Endothelial cell of umbilical vein (primary cell): ENCODE results near the gene PIK3R1. TPM values are rescaled to one million over a fixed set of nuclear protein-coding genes. Genes with fewer than 3 reads are reported as not detected.

Experiments
- BruUV-seq: library from RNA; stranded (reverse); fragments of 400-500 nt; replicated peaks from 2 replicates; lab custom pipeline; 2021; lab: Mats Ljungman, UMichigan
- CTCF ChIA-PET: fragments of 300-600, 350-600 bp; sonication (Branson Sonifier 250); formaldehyde crosslinking; loops from one replicate; lab custom pipeline; 2021; ENCODE audit warnings: antibody characterized with exemption, inconsistent platforms; lab: Charles Lee
- POLR2A ChIA-PET: fragments of 300-600, 350-600 bp; sonication (Branson Sonifier 250); formaldehyde crosslinking; loops from one replicate; lab custom pipeline; 2021; ENCODE audit warnings: antibody characterized with exemption, inconsistent platforms; lab: Charles Lee
- DNase-seq: peaks from one replicate; pipeline ENCODE4 v3.0.0-alpha.2; 2011; ENCODE audit warnings: low read depth, low spot score
- FAIRE-seq: peaks from 2 replicates; lab custom pipeline; 2011; peaks lifted over from hg19 to GRCh38; lab: Jason Lieb, UNC
- H2AFZ ChIP-seq: 2 replicates; pipeline ENCODE4 v1.6.0; 2012; ENCODE audit warnings: low read depth, low read length, control low read depth, inconsistent platforms
- H3K27ac ChIP-seq: 2 replicates; pipeline ENCODE4 v1.5.1; 2011; ENCODE audit warnings: low read depth, mild to moderate bottlenecking, control low read depth, low read length, moderate library complexity; ENCODE audit not compliant: insufficient read depth
- H3K27me3 ChIP-seq, 2 experiments: 2 replicates each; pipeline versions ENCODE4 v1.6.0 to v1.6.1; 2011; ENCODE audit warnings: low read length in 2 of 2, mixed read lengths in 1 of 2; ENCODE audit not compliant: control insufficient read depth in 2 of 2, insufficient read depth in 2 of 2
- H3K36me3 ChIP-seq, 2 experiments: 2 replicates in 1 of 2; 3 replicates in 1 of 2; pipeline ENCODE4 v1.5.1; 2011; ENCODE audit warnings: low read length in 2 of 2, mild to moderate bottlenecking in 1 of 2, moderate library complexity in 1 of 2; ENCODE audit not compliant: control insufficient read depth in 2 of 2, insufficient read depth in 2 of 2; ENCODE audit errors: extremely low read depth in 1 of 2
- H3K4me1 ChIP-seq: 3 replicates; pipeline ENCODE4 v1.5.1; 2011; ENCODE audit warnings: mild to moderate bottlenecking, low read length; ENCODE audit not compliant: control insufficient read depth, insufficient read depth; ENCODE audit errors: extremely low read depth
- H3K4me2 ChIP-seq: 2 replicates; pipeline ENCODE4 v1.6.1; 2011; ENCODE audit warnings: low read length, control low read depth, mixed read lengths; ENCODE audit not compliant: insufficient read depth
- H3K4me3 ChIP-seq, 3 experiments: fragments of 200-600 bp in 1 of 3; sonication (generic), shearing (Covaris generic) in 1 of 3; replicated peaks in 1 of 3; 2 replicates each; pipeline ENCODE4 v1.5.1; 2011 to 2016; ENCODE audit warnings: control low read depth in 3 of 3, low read length in 3 of 3, mild to moderate bottlenecking in 2 of 3, inconsistent platforms in 1 of 3, low read depth in 1 of 3, moderate library complexity in 1 of 3; ENCODE audit not compliant: insufficient read depth in 1 of 3
- H3K79me2 ChIP-seq: 2 replicates; pipeline ENCODE4 v1.6.0; 2012; ENCODE audit warnings: low read length, inconsistent platforms; ENCODE audit not compliant: control insufficient read depth, insufficient read depth
- H3K9ac ChIP-seq: replicated peaks from 2 replicates; pipeline ENCODE3; 2011; ENCODE audit warnings: low read length, control low read depth; ENCODE audit not compliant: insufficient read depth; ENCODE audit errors: extremely low read depth
- H3K9me1 ChIP-seq: replicated peaks from 3 replicates; pipeline ENCODE4 v1.6.0; 2011; ENCODE audit warnings: mild to moderate bottlenecking, low read length; ENCODE audit not compliant: control insufficient read depth, insufficient read depth; ENCODE audit errors: extremely low read depth
- H3K9me3 ChIP-seq: replicated peaks from 2 replicates; pipeline ENCODE4 v1.5.1; 2012; ENCODE audit warnings: low read length, inconsistent platforms; ENCODE audit not compliant: control insufficient read depth, insufficient read depth
- H4K20me1 ChIP-seq: replicated peaks from 2 replicates; pipeline ENCODE3; 2011; ENCODE audit warnings: mild to moderate bottlenecking, low read length; ENCODE audit not compliant: control insufficient read depth, insufficient read depth; ENCODE audit errors: extremely low read depth
- CTCF ChIP-seq, 2 donors: IDR thresholded peaks; 1 replicate in 1 of 2; 2 replicates in 1 of 2; pipeline ENCODE4 v1.5.1; 2011; ENCODE audit warnings: low read length in 2 of 2, mild to moderate bottlenecking in 2 of 2, moderate library complexity in 2 of 2, control low read depth in 1 of 2, inconsistent platforms in 1 of 2, low read depth in 1 of 2; ENCODE audit not compliant: insufficient read depth in 1 of 2; ENCODE audit errors: extremely low read depth in 1 of 2
- EZH2 ChIP-seq: IDR thresholded peaks from 2 replicates; pipeline ENCODE4 v1.6.1; 2012; ENCODE audit warnings: borderline replicate concordance, low read depth, mild to moderate bottlenecking, moderate library complexity, low read length, inconsistent platforms; ENCODE audit not compliant: severe bottlenecking
- FOS ChIP-seq: IDR thresholded peaks from 2 replicates; pipeline ENCODE4 v1.6.1; 2011; ENCODE audit warnings: mild to moderate bottlenecking, low read length, moderate library complexity, borderline replicate concordance; ENCODE audit not compliant: insufficient read depth
- GATA2 ChIP-seq: IDR thresholded peaks from 2 replicates; pipeline ENCODE4 v1.7.0; 2011; ENCODE audit warnings: low read depth, mild to moderate bottlenecking, moderate library complexity, mixed read lengths, low read length; ENCODE audit not compliant: insufficient read length, insufficient read depth
- JUN ChIP-seq: IDR thresholded peaks from 2 replicates; pipeline ENCODE4 v1.6.1; 2011; ENCODE audit warnings: borderline replicate concordance, low read depth; ENCODE audit not compliant: insufficient read length, insufficient read depth
- MAX ChIP-seq: IDR thresholded peaks from 2 replicates; pipeline ENCODE4 v1.6.1; 2011; ENCODE audit not compliant: insufficient read depth, insufficient read length
- MYC ChIP-seq: IDR thresholded peaks from one replicate; pipeline ENCODE4 v1.6.1; 2011; ENCODE audit warnings: mild to moderate bottlenecking, low read depth, low read length
- POLR2A ChIP-seq: IDR thresholded peaks from 2 replicates; pipeline ENCODE4 v1.6.1; 2012; ENCODE audit warnings: low read depth, mild to moderate bottlenecking, control low read depth, low read length
- POLR2AphosphoS5 ChIP-seq: IDR thresholded peaks from 2 replicates; pipeline ENCODE4 v1.6.1; 2012; ENCODE audit warnings: low read depth, mild to moderate bottlenecking, control low read depth, low read length, moderate library complexity; ENCODE audit not compliant: insufficient read depth
- dilution Hi-C: fragments of 300-500 bp; cut with MboI; formaldehyde crosslinking; loops from one replicate; pipeline ENCODE4 v1.15.0; 2019; ENCODE audit warnings: low sequenced_read_pairs; ENCODE audit not compliant: extremely low pct_ligation_motif_present
- intact Hi-C: fragments of 100-400 bp; cut with micrococcal nuclease; formaldehyde crosslinking; loops from one replicate; pipeline ENCODE4 v1.10.0; 2022
- polyA plus RNA-seq, 4 experiments: library from polyadenylated mRNA; depleted of rRNA in 3 of 4; stranded (reverse) in 3 of 4; unstranded in 1 of 4; fragments of >200 nt; gene quantifications; 2 replicates each; pipeline versions ENCODE4 v1.2.1 to v1.2.3, GENCODE V29; 2011 to 2012; ENCODE audit warnings: missing spikeins in 1 of 4
- total RNA-seq: library from RNA; stranded (reverse); gene quantifications from 2 replicates; pipeline ENCODE4 v1.2.3, GENCODE V29; 2021

Gene PIK3R1
- total and polyA plus RNA-seq, 2 donors (not counting 3 experiments of a cell fraction or from before 2014, with no cell fraction given) = 2.8 to 30.0 TPM

- Histone ChIP-seq H2AFZ (no peak overlapping the region), H4K20me1 (peaks cover 10% of the 10 kb centered on the region), H3K4me2 (no peak overlapping the region), H3K9ac (no peak overlapping the region), H3K4me1 (peaks cover 11% of the 10 kb centered on the region), H3K9me1 (no peaks in the 10 kb centered on the region), H3K4me3 (no peak overlapping the region), H3K27ac (no peak overlapping the region), H3K27me3 (no peaks in the 10 kb centered on the region), H3K9me3 (no peaks in the 10 kb centered on the region), H3K79me2 (peaks cover 64% of the 10 kb centered on the region), H3K36me3 (no peaks in the 10 kb centered on the region)
- DNase-seq (no peak), FAIRE-seq (no peak)
- intact Hi-C loops (no loop called here), dilution Hi-C loops (no loop called here)
- BruUV-seq = no TSS peak
- ChIA-PET CTCF (interaction anchor here (1.6 kb wide), 1 partner anchor 33 kb away, joined by 6 read pairs; no protein-coding TSS in a partner anchor), POLR2A (no interaction called here)
- TF ChIP-seq EZH2 = no peak
- TF ChIP-seq CTCF (IDR thresholded peaks at IDR 0.05; ENCODE audit: extremely low read depth in 1 of 2, insufficient read depth in 1 of 2, low read depth in 1 of 2, low read length in 2 of 2) = no peak
These were observed 4.7 kb downstream of the PIK3R1 start for GRCh38 chr5:68220260-68220659.

GRCh38 chr5:68220914-68221313 lies 5.4 kb downstream of the PIK3R1 start:
- intact Hi-C loops = no loop called here
- H3K4me1 ChIP-seq = peaks cover 11% of the 10 kb centered on the region
- no peak overlapping the region for H3K27ac ChIP-seq
- H3K4me3 ChIP-seq = no peak overlapping the region
- H4K20me1 ChIP-seq = peaks cover 10% of the 10 kb centered on the region
- no peak overlapping the region for H3K9ac ChIP-seq
- dilution Hi-C loops = no loop called here
- DNase-seq (no peak), FAIRE-seq (no peak)
- POLR2A ChIA-PET = no interaction called here
- H2AFZ ChIP-seq = no peak overlapping the region
- H3K36me3 ChIP-seq = no peaks in the 10 kb centered on the region
- no peaks in the 10 kb centered on the region for H3K27me3 ChIP-seq
- H3K79me2 ChIP-seq = peaks cover 69% of the 10 kb centered on the region
- TF ChIP-seq FOS = no peak
- TF ChIP-seq MYC = no peak
- TF ChIP-seq POLR2AphosphoS5 = no peak
- TF ChIP-seq GATA2 = no peak
- TF ChIP-seq JUN = no peak
- no peak for TF ChIP-seq CTCF (IDR thresholded peaks at IDR 0.05; ENCODE audit: extremely low read depth in 1 of 2, insufficient read depth in 1 of 2, low read depth in 1 of 2, low read length in 2 of 2)
- no peak for TF ChIP-seq EZH2
- TF ChIP-seq POLR2A = no peak
- TF ChIP-seq MAX = no peak
- BruUV-seq = no TSS peak
- no peak overlapping the region for H3K4me2 ChIP-seq
- H3K9me3 ChIP-seq = no peaks in the 10 kb centered on the region
- H3K9me1 ChIP-seq = no peaks in the 10 kb centered on the region
- CTCF ChIA-PET = no interaction called here
